M059J (cell line): ENCODE data around the gene PUM1. TPM values are rescaled to one million over a fixed set of nuclear protein-coding genes. Genes with fewer than 3 reads are reported as not detected.
"Not testable (repeated sequence)": the region's sequence is repeated elsewhere in the genome, so short reads cannot be mapped to it uniquely, and the experiment has no call there.

Source experiments
- DNase-seq: peaks from one replicate; pipeline ENCODE4 v3.0.0-alpha.2; 2012; ENCODE audit warnings: low read depth
- total RNA-seq: library from RNA; depleted of rRNA; stranded (reverse); fragments of >200 nt; shearing (Covaris generic); gene quantifications from 2 replicates; pipeline ENCODE4 v1.2.3, GENCODE V29; 2014

The PUM1 gene
- total RNA-seq, 1 experiment from 2014 or later = 60.2 TPM

GRCh38 chr1:31064718-31065309 lies 703 bp downstream of the PUM1 start:
- DNase-seq = peak; percentile 50

- DNase-seq = peak; percentile 40
Observed at GRCh38 chr1:31064111-31064717, 1.3 kb downstream of the PUM1 start.

DNA sequence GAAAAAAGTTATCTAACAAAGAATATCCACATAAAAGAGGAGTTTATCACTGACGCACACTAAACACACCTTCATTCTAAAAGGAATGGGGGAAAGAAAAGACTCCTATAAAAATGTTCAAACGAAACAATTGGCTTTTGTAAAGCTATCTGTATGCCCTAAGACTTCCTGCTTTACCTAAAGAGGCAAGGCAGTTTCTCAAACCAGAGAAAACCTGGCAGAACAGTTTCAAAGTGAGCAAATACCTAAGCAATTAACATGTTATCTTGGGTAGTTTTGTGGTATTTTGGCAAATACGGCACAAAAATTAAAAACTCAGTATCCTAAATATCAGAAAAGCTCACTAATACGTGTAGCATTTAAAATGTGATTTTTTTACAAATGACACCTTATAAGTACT lies 1.9 kb downstream of the PUM1 start:
- peak; percentile 47 for DNase-seq

- DNase-seq = no peak
Observed at GRCh38 chr1:31062867-31063380, 2.6 kb downstream of the PUM1 start.

GRCh38 chr1:31062162-31062866 lies 3.2 kb downstream of the PUM1 start:
- not testable (repeated sequence) for DNase-seq

GRCh38 chr1:31058012-31058411 lies 7.5 kb downstream of the PUM1 start:
- no peak for DNase-seq

DNA sequence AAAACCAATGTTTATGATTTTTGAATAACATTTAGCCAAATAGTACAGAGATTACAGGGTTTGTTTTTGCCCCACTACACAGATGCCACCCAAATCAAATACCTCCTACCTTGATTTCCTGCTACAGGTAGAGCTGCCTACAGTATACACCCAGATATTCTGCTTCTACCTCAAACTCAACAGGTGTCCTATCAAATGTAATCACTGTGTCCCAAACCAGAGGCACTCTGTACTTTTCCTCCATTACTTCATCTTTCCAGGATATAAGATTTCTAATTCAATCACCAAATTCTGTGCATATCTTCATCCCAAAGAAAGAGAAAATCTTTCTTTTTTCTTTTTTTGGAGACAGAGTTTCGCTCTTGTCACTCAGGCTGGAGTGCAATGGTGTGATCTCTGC lies 9.6 kb downstream of the PUM1 start:
- DNase-seq = no peak

DNA sequence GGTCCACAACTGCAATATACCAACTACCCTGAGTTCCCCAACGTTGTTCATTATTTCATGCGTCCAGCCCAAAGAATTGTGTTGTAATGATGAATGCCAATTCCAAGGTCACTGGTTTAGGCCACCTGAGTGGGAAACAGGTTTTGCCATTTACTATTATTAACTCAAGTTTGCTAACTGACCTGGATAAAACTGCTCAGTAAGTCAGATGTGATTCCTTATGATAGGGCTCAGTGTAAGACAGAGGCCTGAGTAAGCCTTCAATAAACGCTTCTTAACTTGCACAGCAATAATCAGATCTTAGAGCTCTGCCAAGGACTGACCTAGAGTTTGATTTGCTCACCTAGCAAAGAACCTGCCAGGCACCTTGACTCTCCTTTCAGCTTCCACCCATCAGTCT lies 10.0 kb downstream of the PUM1 start:
- DNase-seq = no peak

DNA sequence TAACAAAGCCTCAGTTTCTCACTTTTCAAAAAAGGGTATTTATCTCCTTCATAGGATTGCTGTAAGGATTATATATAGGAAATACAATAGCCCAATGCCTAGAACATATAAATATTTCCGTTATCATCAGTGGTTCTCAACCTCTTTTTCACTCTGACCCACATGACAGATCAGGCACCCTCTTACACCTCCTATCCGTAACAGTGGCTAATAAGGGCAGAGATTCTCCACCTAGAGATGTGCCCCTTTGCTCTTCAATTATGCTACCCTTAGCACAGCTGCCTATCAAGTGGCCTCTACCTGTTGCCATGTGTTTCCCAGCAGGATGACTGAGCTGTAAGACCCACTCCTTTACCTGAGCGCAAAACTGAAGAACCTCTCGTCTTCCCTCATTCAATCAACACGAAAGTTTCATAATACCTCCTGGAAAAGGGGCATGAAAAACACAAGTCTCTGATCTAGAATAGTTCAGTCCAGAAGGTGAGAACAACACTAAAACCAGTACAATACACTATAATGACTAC lies 10.5 kb downstream of the PUM1 start:
- no peak for DNase-seq

DNA sequence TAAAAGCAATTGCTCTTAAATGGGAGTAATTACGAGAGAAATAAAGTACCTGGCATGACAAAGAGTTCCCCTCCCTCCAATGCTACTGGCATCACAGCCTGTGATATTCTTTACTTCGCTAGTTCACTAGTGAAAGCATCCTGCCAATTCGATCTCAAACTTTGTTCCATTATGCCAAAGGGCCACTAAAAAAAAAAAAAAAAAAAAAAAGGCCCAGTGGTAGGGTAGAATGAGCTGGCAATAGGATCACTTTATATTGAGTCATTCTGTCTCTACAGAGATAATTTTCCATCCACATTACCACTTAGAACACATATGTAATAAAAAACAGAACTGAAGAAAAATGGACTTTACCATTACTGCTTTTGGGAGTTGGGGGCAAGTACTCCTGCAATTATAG lies 11.2 kb downstream of the PUM1 start:
- DNase-seq = peak; percentile 45

- DNase-seq = not testable (repeated sequence)
Observed at GRCh38 chr1:31052613-31053012, 12.9 kb downstream of the PUM1 start.

- no peak for DNase-seq
Observed at GRCh38 chr1:31051611-31052010, 13.9 kb downstream of the PUM1 start.

- DNase-seq = not testable (repeated sequence)
Observed at GRCh38 chr1:31047507-31047906, 18.0 kb downstream of the PUM1 start.

GRCh38 chr1:31043631-31044030 lies 21.9 kb downstream of the PUM1 start:
- no peak for DNase-seq

DNA sequence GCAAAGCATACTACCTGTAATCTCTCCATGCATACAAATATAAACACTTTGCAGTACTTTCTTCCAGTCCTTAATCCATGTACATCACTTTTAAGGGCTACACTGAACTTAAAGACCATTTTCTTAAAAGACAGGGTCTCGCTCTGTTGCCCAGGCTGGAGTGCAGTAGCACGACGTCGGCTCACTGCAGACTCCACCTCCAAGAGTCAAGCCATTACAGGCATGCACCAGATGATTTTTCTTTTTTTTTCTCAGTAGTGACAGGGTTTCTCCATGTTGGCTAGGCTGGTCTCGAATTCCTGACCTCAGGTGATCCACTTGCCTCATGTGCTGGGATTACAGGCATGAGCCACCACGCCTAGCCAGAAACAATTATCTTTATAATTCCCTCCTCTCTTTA lies 22.9 kb downstream of the PUM1 start:
- no peak for DNase-seq

DNA sequence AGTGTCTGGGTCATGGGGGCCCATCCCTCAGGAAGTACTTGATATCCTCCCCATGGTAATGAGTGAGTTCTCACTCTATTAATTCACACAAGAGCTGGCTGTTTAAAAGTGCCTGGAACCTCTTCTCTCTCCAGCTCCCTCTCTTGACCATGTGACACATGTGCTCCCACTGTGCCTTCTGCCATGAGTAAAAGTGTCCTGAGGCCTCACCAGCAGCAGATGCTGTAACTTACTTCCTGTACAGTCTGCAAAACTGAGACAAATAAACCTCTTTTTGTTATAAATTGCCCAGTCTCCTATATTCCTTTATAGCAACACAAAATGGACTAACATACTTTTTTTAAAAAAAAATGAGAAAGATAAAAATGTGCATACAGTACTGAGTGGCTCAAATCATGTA lies 24.0 kb downstream of the PUM1 start:
- DNase-seq = no peak

GRCh38 chr1:31040038-31040437 lies 25.5 kb downstream of the PUM1 start:
- no peak for DNase-seq

- not testable (repeated sequence) for DNase-seq
Observed at GRCh38 chr1:31038935-31039334, 26.6 kb downstream of the PUM1 start.

DNA sequence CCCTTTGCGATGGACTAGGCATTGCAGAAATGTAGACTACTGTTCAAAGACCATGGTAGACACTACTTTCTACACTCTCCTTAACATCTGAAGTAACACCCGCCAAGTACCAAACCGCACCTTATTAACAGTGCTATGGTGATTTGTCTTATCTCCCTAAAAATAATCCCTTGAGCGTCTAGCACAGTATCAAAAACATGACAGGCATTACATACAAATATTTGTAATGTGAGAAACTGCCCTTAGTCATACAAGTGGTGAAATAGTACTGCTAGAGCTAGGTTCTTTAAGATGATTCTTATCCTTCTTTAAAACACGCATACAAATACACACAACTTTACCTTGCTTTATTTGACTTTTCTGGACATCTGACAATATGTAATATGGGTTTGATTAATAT lies 27.2 kb downstream of the PUM1 start:
- peak; percentile 25 for DNase-seq

DNA sequence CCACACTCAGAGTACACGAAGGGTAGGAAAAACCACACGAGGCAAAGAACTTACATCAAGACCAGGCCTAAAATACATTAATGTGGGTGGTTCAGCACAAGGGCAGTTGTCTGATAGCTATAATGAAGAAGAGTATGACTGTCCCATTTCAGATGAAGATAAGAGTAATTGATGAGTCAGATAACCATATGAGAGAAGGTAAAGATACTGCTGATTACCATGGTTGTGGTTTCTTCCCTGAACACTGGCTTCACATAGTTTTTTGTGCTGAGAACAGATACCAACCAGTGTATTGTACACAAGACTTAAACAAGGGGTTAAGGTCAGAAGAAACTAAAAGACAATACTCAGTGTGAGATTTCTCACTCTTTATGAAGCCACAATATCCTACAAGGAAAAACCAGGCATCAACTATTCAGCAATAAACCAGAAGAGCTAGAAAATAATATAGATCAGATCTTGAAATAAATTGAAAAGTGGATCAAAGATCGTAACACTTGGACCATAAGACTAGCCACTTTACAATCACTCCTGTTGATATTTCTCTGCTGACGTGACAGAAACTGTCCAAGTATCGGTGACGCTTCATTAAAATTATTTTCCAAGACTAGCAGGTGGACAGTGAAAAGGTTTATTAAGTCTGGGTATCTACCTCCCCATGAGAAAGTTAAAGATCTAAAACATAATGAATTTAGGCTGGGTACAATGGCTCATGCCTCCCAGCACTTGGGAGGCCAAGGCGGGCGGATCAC lies 28.6 kb downstream of the PUM1 start:
- peak; percentile 42 for DNase-seq

DNA sequence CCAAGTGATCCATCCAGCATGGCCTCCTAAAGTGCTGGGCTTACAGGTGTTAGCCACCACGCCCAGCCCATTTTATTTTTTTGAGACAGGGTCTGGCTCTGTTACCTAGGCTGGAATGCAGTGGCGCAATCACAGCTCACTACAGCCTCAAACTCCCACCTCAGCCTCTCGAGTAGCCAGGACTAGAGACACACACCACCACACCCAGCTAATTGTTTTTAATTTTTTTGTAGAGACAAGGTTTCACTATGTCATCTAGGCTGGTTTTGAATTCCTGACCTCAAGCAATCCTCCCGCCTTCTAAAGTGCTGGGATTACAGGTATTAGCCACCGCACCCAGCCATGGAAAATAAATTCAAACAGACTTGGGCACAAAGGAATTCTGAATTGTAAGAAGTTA lies 31.9 kb downstream of the PUM1 start:
- DNase-seq = no peak

DNA sequence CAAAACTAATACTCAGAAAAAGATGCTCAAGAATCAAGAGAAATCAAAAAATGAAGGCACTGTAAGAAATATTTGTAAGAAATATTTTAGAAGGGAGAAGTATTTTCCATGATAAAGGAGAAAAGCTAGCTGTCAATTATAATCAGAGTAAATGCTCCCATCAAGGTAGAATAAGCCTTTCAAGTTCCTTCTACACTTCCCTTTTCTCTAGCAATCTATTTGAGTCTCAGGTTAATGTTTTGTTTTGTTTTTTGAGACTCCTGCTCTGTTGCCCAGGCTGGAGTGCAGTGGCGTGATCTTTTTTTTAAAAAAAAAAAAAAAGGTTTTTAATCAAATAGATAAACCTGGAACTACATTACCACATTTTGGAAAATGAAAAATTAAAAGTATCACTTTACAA lies 33.3 kb downstream of the PUM1 start:
- no peak for DNase-seq
